K562 (cell line): ENCODE data around the gene COMTD1.

Experiments
- LCOR ChIP-seq: sonication (generic); formaldehyde crosslinking; IDR thresholded peaks from 2 replicates; pipeline ENCODE4 v1.8.0; 2022; ENCODE audit warnings: mild to moderate bottlenecking, missing genetic modification reagents
- NUFIP1 ChIP-seq: fragments of 450-650 bp; IDR thresholded peaks from 2 replicates; pipeline ENCODE4 v1.6.1; 2018; ENCODE audit not compliant: partially characterized antibody
- POLR2A ChIP-seq: fragments of 450-650 bp; conservative IDR thresholded peaks from 2 replicates; pipeline ENCODE4 v1.6.1; 2016
- TF ChIP-seq, protein P1 (sequence below): sonication (generic); formaldehyde crosslinking; IDR thresholded peaks from 2 replicates; pipeline ENCODE4 v1.9.0; 2022; ENCODE audit warnings: mild to moderate bottlenecking, missing genetic modification reagents

DNA sequence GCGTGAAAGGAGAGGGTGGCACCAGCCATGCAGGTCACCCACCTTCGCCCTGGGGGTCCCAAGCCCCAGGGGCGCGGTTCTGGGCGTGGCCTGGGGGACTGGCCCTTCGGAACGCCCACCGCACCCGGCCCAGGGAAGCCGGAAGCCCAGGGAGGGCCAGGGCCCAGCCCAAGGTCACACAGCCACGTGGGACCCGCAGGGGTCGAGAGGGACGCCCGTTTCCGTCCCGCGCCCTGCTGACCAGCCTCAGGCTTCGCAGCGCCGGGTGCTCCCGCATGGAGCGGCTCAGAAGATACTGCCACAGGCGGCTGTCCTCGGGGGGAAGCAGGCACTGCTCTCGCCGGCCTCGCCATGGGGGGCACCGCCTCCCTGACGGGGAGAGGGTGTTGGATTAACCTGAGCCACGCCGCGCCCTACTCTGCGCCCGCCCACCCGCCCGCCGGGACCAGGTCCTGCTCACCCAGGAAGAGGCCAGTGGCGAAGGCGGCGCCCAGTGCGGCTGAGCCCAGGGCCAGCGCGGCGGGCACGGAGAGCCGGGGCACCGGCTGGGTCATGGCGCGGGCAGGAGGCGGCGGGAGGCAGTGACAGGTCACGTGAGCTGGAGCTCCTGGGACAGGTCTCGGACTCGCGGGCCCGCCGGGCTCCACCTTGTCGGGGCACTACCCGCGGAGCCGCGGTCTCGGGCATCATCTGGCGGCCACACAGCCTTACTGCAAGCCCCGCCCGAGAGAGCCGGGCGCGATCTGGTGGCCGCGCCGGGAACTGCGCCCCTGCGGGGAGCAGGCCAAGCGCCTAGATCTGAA lies at the start of gene COMTD1:
- TF ChIP-seq NUFIP1 (no peak), POLR2A (peak; percentile 60; the same call in 1 of the 2 replicates), LCOR (CRISPR knock-in tag) (peak; percentile 81; the same call in 1 of the 2 replicates)
- TF ChIP-seq, protein P1, sequence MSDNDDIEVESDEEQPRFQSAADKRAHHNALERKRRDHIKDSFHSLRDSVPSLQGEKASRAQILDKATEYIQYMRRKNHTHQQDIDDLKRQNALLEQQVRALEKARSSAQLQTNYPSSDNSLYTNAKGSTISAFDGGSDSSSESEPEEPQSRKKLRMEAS (CRISPR knock-in tag) = peak; percentile 95
